Sigmoid colon (tissue), 7 donors: Measurements from ENCODE around the gene HINT2. TPM values are rescaled to one million over a fixed set of nuclear protein-coding genes. Genes with fewer than 3 reads are reported as not detected.

Source experiments
- DNase-seq: peaks from one replicate; pipeline ENCODE4 v3.0.0-alpha.2; 2019
- H3K27ac ChIP-seq, 4 donors: fragments of 200-600 bp; sonication (generic); one replicate each; pipeline ENCODE4 v1.5.1; 2016 to 2019; ENCODE audit warnings: mild to moderate bottlenecking in 1 of 4
- H3K27me3 ChIP-seq, 3 donors: fragments of 200-600 bp; sonication (generic); one replicate each; pipeline ENCODE4 v1.5.1; 2019; ENCODE audit warnings: mild to moderate bottlenecking in 1 of 3
- H3K36me3 ChIP-seq, 4 donors: fragments of 200-600 bp; sonication (generic); one replicate each; pipeline ENCODE4 v1.5.1; 2016 to 2019
- H3K4me1 ChIP-seq, 4 donors: fragments of 200-600 bp; sonication (generic); one replicate each; pipeline ENCODE4 v1.5.1; 2017 to 2019
- H3K4me3 ChIP-seq, 4 donors: fragments of 200-600 bp; sonication (generic); one replicate each; pipeline ENCODE4 v1.5.1; 2017 to 2019; ENCODE audit warnings: mild to moderate bottlenecking in 2 of 4, moderate library complexity in 1 of 4
- H3K9me3 ChIP-seq, 4 donors: fragments of 200-600 bp in 3 of 4; sonication (generic) in 3 of 4; one replicate each; pipeline versions ENCODE4 v1.5.1 to v1.6.1; 2013 to 2019
- CTCF ChIP-seq, 4 experiments: fragments of 450-650 bp in 3 of 4; fragments of 200-600 bp in 1 of 4; IDR thresholded peaks; one replicate each; pipeline ENCODE4 v1.5.1; 2016 to 2019; ENCODE audit warnings: antibody characterized with exemption in 4 of 4, mild to moderate bottlenecking in 3 of 4, moderate library complexity in 2 of 4
- EP300 ChIP-seq, 4 donors: sonication (generic); formaldehyde crosslinking; IDR thresholded peaks; one replicate each; pipeline ENCODE4 v1.6.1; 2017; ENCODE audit warnings: antibody characterized with exemption in 4 of 4
- POLR2A ChIP-seq, 2 donors: fragments of 450-650 bp; IDR thresholded peaks; one replicate each; pipeline ENCODE4 v1.6.1; 2016; ENCODE audit warnings: antibody characterized with exemption in 2 of 2, mild to moderate bottlenecking in 2 of 2, moderate library complexity in 2 of 2
- POLR2AphosphoS5 ChIP-seq, 4 donors: sonication (generic); formaldehyde crosslinking; IDR thresholded peaks; one replicate each; pipeline ENCODE4 v1.6.1; 2017; ENCODE audit warnings: antibody characterized with exemption in 4 of 4
- WGBS, 2 donors: extraction: QIAGEN DNeasy Blood & Tissue Kit; methylation state at CpG; one replicate each; pipeline ENCODE4 v1.1.7; 2013; 5-methylcytosine and 5-hydroxymethylcytosine counted together
- intact Hi-C: fragments of 100-400 bp; cut with DNase I; formaldehyde crosslinking; loops from one replicate; pipeline ENCODE4 v1.15.1; 2023
- polyA plus RNA-seq, 3 donors: library from polyadenylated mRNA; stranded (reverse); fragments of 200-250 nt; gene quantifications; one replicate each; pipeline ENCODE4 v1.2.3, GENCODE V29; 2013
- total RNA-seq, 4 donors: library from RNA; depleted of rRNA; stranded (reverse); fragments of >200 nt; gene quantifications; one replicate each; pipeline ENCODE4 v1.1.0, GENCODE V29; 2016
- donor health status: healthy with polysubstance abuse.
- donor health status: Bipolar disorder and iron deficiency.
- donor health status: healthy.

The HINT2 gene
- total and polyA plus RNA-seq, 7 donors: 23.5 to 125 (median 42.8) TPM

GRCh38 chr9:35814106-35814840 lies 569 bp downstream of the HINT2 start:
- intact Hi-C loops: loop anchor here (2.0 to 5.0 kb wide), 3 partner anchors 15 to 157 kb away; partner anchors contain the start of genes FAM221B, GBA2, RGP1 and TMEM8B
- Histone ChIP-seq H3K4me1 (peaks cover 0 to 36% (median 32%) of the 10 kb centered on the region in 4 donors), H3K36me3 (peaks cover 0 to 8% (median under 1%) of the 10 kb centered on the region in 4 donors), H3K27me3 (no peaks in the 10 kb centered on the region), H3K27ac (peak overlapping the region; percentile 98 to 100 (median 98)), H3K9me3 (no peaks in the 10 kb centered on the region), H3K4me3 (peak overlapping the region; percentile 82 to 99 (median 98))
- TF ChIP-seq CTCF (IDR thresholded peaks at IDR 0.05) (peak in 1 of 4 experiments; percentile 27), POLR2A (IDR thresholded peaks at IDR 0.05) (no peak), POLR2AphosphoS5 (IDR thresholded peaks at IDR 0.05) (peak in 3 of 4 donors; percentile 1 to 35 (median 19))
- 3 to 8% methylated on average over 29 of the region's 29 CpGs for WGBS, 2 donors
- DNase-seq: peak; percentile 86

GRCh38 chr9:35813434-35814105 lies 1.3 kb downstream of the HINT2 start:
- 53 to 85% methylated on average over 10 of the region's 10 CpGs for WGBS, 2 donors
- DNase-seq: no peak
- TF ChIP-seq CTCF (IDR thresholded peaks at IDR 0.05): no peak
- no peak for TF ChIP-seq POLR2AphosphoS5 (IDR thresholded peaks at IDR 0.05)
- no peak for TF ChIP-seq POLR2A (IDR thresholded peaks at IDR 0.05)
- TF ChIP-seq EP300 (IDR thresholded peaks at IDR 0.05): no peak
- Histone ChIP-seq H3K4me1 (peaks cover 0 to 36% (median 32%) of the 10 kb centered on the region in 4 donors), H3K27ac (peak overlapping the region; percentile 98 to 100 (median 98)), H3K36me3 (peaks cover 0 to 15% (median 6%) of the 10 kb centered on the region in 4 donors), H3K27me3 (no peaks in the 10 kb centered on the region), H3K9me3 (no peaks in the 10 kb centered on the region), H3K4me3 (peak overlapping the region in 1 of 4 donors; percentile 99)
- intact Hi-C loops: loop anchor here (2.0 to 5.0 kb wide), 3 partner anchors 15 to 157 kb away; partner anchors contain the start of genes FAM221B, GBA2, RGP1 and TMEM8B

- WGBS, 2 donors: 1 to 2% methylated on average over 28 of the region's 28 CpGs
- Histone ChIP-seq H3K9me3 (no peaks in the 10 kb centered on the region), H3K4me3 (peak within 1 kb of the TSS; percentile 26 to 60 (median 49)), H3K27me3 (no peaks in the 10 kb centered on the region), H3K4me1 (peaks cover 0 to 36% (median 32%) of the 10 kb centered on the region in 4 donors), H3K27ac (peak within 1 kb of the TSS; percentile 98 to 100 (median 98)), H3K36me3 (peaks cover 0 to 30% (median 12%) of the 10 kb centered on the region in 4 donors)
- peak; percentile 98 for DNase-seq
- TF ChIP-seq POLR2AphosphoS5 (IDR thresholded peaks at IDR 0.05): peak in 3 of 4 donors; percentile 47 to 78 (median 55)
- TF ChIP-seq POLR2A (IDR thresholded peaks at IDR 0.05): no peak
- intact Hi-C loops: loop anchor here (1.0 to 5.0 kb wide), 2 partner anchors 21 to 65 kb away; partner anchors contain the start of genes GBA2, NPR2 and RGP1
These were observed 2.7 kb downstream of the HINT2 start, which contains the start of gene SPAG8 for GRCh38 chr9:35812025-35812602. SPAG8 (minus strand) TSS chr9:35812262; CDS start chr9:35812147, 115 bp downstream.

- Histone ChIP-seq H3K4me3 (peak overlapping the region; percentile 26 to 60 (median 49)), H3K9me3 (no peaks in the 10 kb centered on the region), H3K27me3 (no peaks in the 10 kb centered on the region), H3K27ac (peak overlapping the region; percentile 80 to 99 (median 98)), H3K4me1 (peaks cover 0 to 36% (median 32%) of the 10 kb centered on the region in 4 donors), H3K36me3 (peaks cover 0 to 36% (median 15%) of the 10 kb centered on the region in 4 donors)
- WGBS, 2 donors: 12 to 18% methylated on average over 12 of the region's 12 CpGs
- TF ChIP-seq POLR2A (IDR thresholded peaks at IDR 0.05) (no peak), EP300 (IDR thresholded peaks at IDR 0.05) (no peak), POLR2AphosphoS5 (IDR thresholded peaks at IDR 0.05) (no peak), CTCF (IDR thresholded peaks at IDR 0.05) (no peak)
- peak; percentile 74 for DNase-seq
- intact Hi-C loops: loop anchor here (1.0 to 5.0 kb wide), 2 partner anchors 20 to 64 kb away; partner anchors contain the start of genes GBA2, NPR2 and RGP1
These were observed 3.3 kb downstream of the HINT2 start for GRCh38 chr9:35811381-35812024.
